HG02870 (cell line): ENCODE results near the gene OXCT2.
"Not testable (repeated sequence)": the region's sequence is repeated elsewhere in the genome, so short reads cannot be mapped to it uniquely, and the experiment has no call there.

Experiments
- ATAC-seq: cut with Tn5 transposase; IDR thresholded peaks from one replicate; pipeline ENCODE4 v1.9.1; 2021; ENCODE audit warnings: mild to moderate bottlenecking, moderate library complexity; ENCODE audit not compliant: unreplicated experiment

The OXCT2 gene

GRCh38 chr1:39771022-39771532, at the start of gene OXCT2:
Gene OXCT2, minus strand, starts transcription at chr1:39771348. Its CDS starts 93 bp downstream, at chr1:39771255.
- not testable (repeated sequence) for ATAC-seq

GRCh38 chr1:39819091-39819812, 48.1 kb upstream of the OXCT2 start:
- no peak for ATAC-seq

- ATAC-seq: no peak
Measured at GRCh38 chr1:39818482-39818881, 47.3 kb upstream of the OXCT2 start.

DNA sequence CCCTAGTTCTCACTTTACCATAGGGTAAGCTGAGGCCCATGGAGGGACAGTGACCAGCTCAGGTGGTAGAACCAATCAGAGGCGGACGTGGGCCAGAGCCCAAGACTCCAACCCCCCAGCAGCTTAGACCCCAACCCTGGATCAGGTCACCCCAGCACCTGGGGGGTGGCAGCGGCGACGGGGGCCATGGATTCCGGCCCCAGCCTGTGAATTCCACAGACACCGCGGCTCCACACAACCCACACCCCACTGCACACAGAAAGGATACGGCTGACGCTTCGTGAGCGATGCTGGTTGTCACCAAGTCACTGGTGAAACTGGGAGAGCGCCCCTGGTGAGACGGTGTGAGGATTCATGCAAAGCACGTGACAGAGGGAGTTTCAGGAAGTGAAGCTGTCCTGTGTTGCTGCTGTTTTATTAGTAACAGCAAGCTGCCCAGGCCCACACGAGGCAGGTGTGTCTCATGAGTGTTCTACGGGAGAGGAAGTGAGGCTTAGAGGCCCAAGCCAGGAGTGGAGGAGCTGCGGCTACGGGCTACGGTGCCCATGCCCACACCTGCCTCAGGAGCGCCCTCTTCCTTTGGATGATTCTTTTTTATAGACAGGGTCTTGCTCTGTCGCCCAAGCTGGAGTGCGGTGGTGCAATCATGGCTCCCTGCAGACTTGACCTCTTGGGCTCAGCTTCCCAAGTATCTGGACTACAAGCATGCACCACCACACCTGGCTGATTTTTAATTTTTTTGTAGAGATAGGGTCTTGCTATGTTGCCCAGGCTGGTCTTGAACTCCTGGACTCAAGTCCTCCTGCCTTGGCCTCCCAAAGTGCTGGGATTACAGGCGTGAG, 46.2 kb upstream of the OXCT2 start:
- ATAC-seq: peak; percentile 90

DNA sequence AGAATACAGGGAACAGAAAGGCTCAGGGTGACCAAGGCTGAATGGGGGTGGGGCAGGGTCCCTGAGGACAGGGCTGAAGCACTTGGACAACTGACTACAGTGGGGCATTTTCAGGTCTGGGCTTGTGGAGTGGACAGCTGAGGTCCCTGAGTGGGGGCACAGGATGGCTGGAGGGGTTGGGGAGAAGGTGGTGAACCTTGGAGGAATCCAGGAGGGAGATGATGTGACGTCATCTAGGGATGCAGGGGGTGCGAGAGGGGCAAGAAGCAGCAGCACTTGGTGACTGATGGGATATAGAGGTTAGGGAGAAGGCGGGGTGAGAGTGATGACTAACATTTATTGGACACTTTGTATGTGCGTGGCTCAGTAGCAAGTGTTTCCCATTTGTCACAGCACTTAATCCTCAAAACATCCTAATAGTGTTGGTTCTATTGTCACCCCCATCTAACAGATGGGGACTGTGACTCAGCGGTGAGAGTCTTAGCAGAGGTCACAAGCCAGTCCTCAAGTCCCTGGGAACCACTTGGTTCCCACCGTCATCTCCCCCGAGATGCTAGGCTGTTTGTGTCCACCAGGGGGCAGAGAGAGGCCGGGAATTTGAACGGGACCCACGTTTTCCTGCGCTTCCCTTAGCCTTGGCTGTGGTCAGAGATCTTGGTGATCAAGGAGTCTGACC, 45.4 kb upstream of the OXCT2 start:
- ATAC-seq: peak; percentile 46

GRCh38 chr1:39812913-39813312, 41.8 kb upstream of the OXCT2 start:
- no peak for ATAC-seq

GRCh38 chr1:39808784-39809517, 37.8 kb upstream of the OXCT2 start:
- no peak for ATAC-seq

- ATAC-seq: no peak
Measured at GRCh38 chr1:39805385-39805784, 34.2 kb upstream of the OXCT2 start.

- no peak for ATAC-seq
Measured at GRCh38 chr1:39802496-39803260, 31.5 kb upstream of the OXCT2 start.

GRCh38 chr1:39800471-39800835, 29.3 kb upstream of the OXCT2 start:
- no peak for ATAC-seq

DNA sequence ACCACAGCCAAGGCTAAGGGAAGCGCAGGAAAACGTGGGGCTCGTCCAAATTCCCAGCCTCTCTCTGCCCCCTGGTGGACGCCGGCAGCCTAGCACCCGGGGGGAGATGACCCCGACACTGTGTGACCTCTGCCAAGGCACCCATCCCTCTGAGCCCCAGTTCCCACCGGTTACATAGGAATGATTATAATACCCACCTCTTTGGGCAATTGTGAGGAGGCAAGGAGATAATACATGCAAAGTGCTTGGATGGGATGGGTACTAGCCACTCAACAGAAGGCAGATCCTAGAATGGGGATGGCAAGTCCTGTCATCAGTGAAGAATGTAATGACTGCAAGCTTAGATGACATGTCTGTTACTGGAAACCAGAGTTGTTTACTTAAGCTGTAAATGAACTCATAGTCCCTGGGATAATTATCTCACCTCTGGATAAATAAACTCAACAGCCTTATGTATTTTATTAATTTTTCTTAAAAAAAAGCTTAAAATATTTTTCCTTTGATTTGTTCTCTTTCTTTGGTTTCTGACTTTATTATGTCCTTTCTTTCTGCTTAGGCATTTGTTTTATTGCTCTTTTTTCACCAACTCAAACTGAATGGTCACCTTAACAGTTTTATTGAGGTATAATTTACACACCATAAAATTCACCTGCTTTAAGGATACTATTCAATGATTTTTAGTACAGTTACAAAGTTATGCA, 28.8 kb upstream of the OXCT2 start:
- ATAC-seq: peak; percentile 37

DNA sequence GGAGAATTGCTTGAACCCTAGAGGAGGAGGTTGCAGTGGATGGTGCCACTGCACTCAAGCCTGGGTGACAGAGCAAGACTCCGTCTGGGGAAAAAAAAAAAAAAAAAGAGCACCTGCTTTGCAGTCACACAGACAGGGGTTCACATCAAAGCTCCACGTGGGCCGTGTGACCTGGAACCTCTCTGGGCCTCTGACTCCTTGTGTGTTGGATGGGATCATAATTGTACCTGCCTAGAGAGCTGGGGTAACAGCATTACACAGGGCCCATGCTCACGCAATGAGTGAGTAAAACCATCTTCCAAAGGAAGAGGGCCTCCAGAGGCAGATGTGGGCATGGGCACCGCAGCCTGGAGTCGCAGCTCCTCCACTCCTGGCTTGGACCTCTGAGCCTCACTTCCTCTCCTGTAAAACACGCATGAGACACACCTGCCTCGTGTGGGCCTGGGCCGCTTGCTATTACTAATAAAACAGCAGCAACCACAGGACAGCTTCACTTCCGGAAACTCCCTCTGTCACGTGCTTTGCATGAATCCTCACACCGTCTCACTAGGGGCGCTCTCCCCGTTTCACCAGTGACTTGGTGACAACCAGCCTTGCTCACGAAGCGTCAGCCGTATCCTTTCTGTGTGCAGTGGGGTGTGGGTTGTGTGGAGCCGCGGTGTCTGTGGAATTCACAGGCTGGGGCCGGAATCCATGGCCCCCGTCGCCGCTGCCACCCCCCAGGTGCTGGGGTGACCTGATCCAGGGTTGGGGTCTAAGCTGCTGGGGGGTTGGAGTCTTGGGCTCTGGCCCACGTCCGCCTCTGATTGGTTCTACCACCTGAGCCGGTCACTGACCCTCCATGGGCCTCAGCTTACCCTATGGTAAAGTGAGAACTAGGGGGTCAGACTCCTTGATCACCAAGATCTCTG, 28.0 kb upstream of the OXCT2 start:
- peak; percentile 93 for ATAC-seq

DNA sequence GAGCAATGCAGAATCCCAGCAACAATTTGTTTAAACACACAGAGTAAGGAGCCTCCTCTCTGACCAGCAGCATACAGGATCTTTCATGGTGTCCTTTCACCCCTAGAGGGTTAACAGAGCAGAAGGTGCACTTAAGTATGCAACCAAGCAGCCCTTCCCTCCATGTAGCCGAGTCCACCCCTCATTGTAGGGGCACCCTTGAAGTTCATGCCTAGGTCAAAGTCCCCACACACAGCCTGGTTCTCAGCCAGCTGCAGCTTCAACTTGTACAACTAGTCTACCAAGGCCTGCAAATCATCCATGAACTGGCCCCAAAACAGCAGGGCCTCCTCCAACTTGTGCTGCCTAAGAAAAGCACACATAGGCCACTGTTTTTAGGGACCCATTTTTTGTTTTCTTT, 24.5 kb upstream of the OXCT2 start:
- no peak for ATAC-seq

GRCh38 chr1:39791838-39792237, 20.7 kb upstream of the OXCT2 start:
- ATAC-seq: no peak

- ATAC-seq: no peak
Measured at GRCh38 chr1:39789571-39790110, 18.5 kb upstream of the OXCT2 start.

GRCh38 chr1:39788758-39789570, 17.8 kb upstream of the OXCT2 start, which contains the start of gene BMP8B:
Gene BMP8B, minus strand, starts transcription at chr1:39788865. Its CDS starts 380 bp downstream, at chr1:39788485.
- ATAC-seq: peak; percentile 42

- peak; percentile 12 for ATAC-seq
Measured at GRCh38 chr1:39788426-39788757, 17.2 kb upstream of the OXCT2 start.
